Muscle of back (tissue), 11 donors: Measurements from ENCODE around the gene ADD3. TPM values are rescaled to one million over a fixed set of nuclear protein-coding genes. Genes with fewer than 3 reads are reported as not detected.
"Not testable (repeated sequence)": the region's sequence is repeated elsewhere in the genome, so short reads cannot be mapped to it uniquely, and the experiment has no call there.

ENCODE experiments used
- DNase-seq, 3 donors: peaks; one replicate each; pipeline versions ENCODE4 v3.0.0 to v3.0.0-alpha.2; 2013
- polyA plus RNA-seq, 10 donors: library from polyadenylated mRNA; unstranded; fragments of 120-200 nt; gene quantifications; one replicate each; pipeline ENCODE4 v1.2.1, GENCODE V29; 2013; ENCODE audit not compliant: insufficient read length in 10 of 10

ADD3 gene
- polyA plus RNA-seq, 10 donors, result 99.6 to 143 (median 122) TPM

- DNase-seq, result no peak
These were observed 32.3 kb upstream of the ADD3 start for GRCh38 chr10:109975244-109976190.

GRCh38 chr10:109976681-109977080 lies 31.1 kb upstream of the ADD3 start:
- no peak for DNase-seq

- DNase-seq, result no peak
These were observed 30.4 kb upstream of the ADD3 start for GRCh38 chr10:109977382-109977806.

GRCh38 chr10:109978481-109978880 lies 29.3 kb upstream of the ADD3 start:
- DNase-seq, result no peak

- no peak for DNase-seq
These were observed 28.6 kb upstream of the ADD3 start for GRCh38 chr10:109979215-109979614.

GRCh38 chr10:109981650-109982049 lies 26.1 kb upstream of the ADD3 start:
- DNase-seq, result no peak

GRCh38 chr10:109982123-109982522 lies 25.7 kb upstream of the ADD3 start:
- peak in 2 of 3 donors; percentile 64 to 80 for DNase-seq

GRCh38 chr10:109982812-109983211 lies 25.0 kb upstream of the ADD3 start:
- DNase-seq, result no peak

GRCh38 chr10:109984013-109984412 lies 23.8 kb upstream of the ADD3 start:
- DNase-seq, result no peak

- DNase-seq, result not testable (repeated sequence)
These were observed 22.0 kb upstream of the ADD3 start for GRCh38 chr10:109985768-109986167.

GRCh38 chr10:109987452-109988211 lies 20.2 kb upstream of the ADD3 start:
- peak in 2 of 3 donors; percentile 74 to 79 for DNase-seq

- DNase-seq, result no peak
These were observed 19.6 kb upstream of the ADD3 start for GRCh38 chr10:109988212-109988596.

GRCh38 chr10:109991266-109991855 lies 16.4 kb upstream of the ADD3 start:
- DNase-seq, result no peak

GRCh38 chr10:109992485-109992884 lies 15.3 kb upstream of the ADD3 start:
- DNase-seq, result peak in 2 of 3 donors; percentile 37 to 56

GRCh38 chr10:109993551-109994330 lies 14.0 kb upstream of the ADD3 start:
- DNase-seq, result no peak

- no peak for DNase-seq
These were observed 12.8 kb upstream of the ADD3 start for GRCh38 chr10:109994711-109995577.

GRCh38 chr10:109995595-109995994 lies 12.2 kb upstream of the ADD3 start:
- no peak for DNase-seq

GRCh38 chr10:109996225-109996624 lies 11.6 kb upstream of the ADD3 start:
- no peak for DNase-seq

GRCh38 chr10:109996766-109997171 lies 11.0 kb upstream of the ADD3 start:
- no peak for DNase-seq

- DNase-seq, result no peak
These were observed 10.6 kb upstream of the ADD3 start for GRCh38 chr10:109997233-109997632.

GRCh38 chr10:109998513-109998912 lies 9.3 kb upstream of the ADD3 start:
- DNase-seq, result no peak
